Globus pallidus (tissue), 1 donor: ENCODE results near the gene PEMT.

Source experiments
- DNase-seq: peaks from one replicate; pipeline ENCODE4 v3.0.0-alpha.2; 2015; ENCODE audit warnings: low spot score

The PEMT gene

DNA sequence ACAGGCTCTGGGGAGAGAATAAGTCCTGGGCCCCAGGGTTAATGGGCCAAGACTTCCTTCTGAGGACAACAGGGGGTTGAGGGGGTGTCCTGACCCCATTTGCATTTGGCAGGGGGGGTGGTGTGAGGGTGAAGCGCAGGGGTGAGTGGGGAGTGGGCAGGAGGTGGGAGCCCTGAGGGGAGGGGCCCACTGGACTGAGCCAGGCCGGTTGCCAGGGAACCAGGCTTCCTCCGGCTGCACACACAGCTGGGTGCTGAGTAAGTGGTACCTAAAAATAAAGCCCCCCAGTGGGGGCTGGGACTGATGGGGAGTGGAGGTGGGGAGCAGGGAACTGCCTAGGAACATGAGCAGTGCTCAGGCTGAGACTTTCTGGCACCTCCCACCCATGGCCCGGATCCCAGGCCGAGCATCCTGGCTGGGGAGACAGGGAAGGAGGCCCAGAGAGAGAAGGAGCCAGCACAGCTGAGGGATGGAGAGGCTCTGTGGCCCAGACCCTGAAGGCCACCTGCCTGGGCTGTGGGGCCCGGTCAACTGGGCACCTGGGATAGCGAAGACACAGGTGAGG, 87.9 kb downstream of the PEMT start:
- DNase-seq = peak; percentile 43

DNA sequence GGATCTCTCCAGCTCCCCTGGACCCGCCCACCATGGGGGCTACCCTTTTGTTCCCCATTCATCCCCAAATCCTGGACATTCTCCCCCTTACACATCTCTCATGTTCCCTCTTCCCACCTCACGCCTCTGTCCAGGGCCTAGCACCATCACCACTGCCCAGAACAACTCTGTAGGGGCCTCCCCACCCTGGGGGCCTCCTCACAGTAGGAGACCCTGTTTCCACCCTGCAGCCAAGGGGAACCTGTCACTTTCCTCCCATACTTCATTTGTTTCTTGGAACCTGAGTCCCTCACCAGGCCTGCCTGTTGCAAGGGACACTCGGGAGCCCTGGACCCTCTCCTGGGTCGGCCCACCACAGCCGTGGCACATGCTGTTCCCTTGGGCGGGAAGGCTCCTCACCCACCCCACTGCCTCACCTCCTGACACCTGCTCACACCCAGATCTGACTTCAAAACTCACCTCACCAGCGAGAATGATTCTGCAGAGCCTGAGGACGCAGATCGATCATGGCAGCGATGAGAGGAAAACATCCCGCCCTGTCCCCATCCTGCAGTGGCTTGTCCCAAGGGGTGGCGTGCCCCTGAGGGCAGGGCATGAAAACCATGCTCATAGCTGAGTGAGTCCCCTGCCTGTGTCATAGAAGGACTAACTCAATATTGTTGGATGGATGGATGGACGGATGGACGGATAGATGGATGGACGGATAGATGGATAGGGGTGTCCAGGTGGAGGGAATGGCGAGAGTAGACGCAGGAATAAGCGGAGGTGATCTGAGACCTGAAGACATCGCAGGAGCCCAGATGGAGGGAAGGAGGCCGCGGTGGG, 88.6 kb downstream of the PEMT start:
- DNase-seq = no peak

DNA sequence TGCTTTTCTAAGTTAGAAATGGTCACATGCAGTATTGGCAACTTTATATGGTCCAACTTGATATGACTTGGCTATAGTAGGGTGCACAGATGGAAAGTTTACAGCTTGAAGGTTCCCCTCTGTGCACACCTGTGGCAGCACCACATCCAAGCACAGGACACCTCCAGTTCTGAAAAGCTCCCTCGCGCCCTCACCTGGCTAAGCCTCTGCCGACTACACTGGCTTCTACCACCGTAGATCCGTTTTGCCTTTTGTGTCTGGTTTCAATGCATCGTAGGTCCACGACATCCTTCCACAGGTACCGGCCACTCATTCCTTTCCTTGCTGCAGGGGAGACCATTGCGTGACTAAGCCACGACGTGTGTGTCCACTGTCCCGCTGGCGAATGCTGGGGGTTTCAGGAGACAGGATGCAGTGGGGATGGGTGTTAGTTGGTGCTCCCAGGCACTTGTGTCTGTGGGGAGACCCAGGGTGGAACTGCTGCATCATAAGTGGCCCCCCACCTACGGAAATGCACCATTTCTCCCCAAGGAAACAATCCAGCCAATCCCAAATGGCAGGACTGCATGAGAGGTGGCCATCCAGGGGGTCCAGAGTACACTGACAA, 90.4 kb downstream of the PEMT start:
- DNase-seq = no peak

DNA sequence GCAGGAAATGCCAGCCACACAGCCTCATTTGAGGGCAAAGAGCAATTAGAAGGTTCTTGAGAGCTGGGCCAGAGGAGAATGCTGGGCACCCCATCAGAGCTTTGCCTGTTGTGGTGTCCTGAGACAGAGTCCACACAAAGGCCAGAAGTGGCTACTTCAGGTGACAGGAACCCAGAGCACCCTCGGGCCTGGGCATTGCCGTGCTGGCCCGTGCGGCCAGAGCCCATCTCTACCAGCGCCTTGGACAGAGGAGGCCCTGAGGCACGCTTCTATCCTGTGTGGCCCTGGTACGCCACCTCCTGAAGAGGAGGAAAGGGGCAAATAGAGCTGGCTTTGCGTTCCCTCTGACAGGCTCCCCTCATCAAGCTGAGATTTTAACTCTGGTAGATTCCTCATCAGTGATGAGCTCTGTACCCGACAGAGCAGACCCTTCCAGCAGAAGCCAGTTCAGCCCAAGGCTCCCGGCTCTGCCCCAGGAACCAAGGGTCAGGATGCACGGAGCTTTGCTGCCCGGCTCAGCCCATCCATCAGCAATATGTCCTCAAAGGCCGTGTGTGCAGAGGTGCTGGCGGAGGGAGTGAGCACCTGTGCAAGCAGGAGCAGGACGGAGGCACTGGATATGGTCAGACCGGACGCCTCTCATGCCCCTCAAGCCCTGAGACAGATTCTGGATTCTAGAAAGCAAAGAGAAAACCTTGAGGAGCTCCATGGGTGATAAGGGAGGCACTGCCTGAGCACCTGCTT, 91.9 kb downstream of the PEMT start:
- DNase-seq = no peak

DNA sequence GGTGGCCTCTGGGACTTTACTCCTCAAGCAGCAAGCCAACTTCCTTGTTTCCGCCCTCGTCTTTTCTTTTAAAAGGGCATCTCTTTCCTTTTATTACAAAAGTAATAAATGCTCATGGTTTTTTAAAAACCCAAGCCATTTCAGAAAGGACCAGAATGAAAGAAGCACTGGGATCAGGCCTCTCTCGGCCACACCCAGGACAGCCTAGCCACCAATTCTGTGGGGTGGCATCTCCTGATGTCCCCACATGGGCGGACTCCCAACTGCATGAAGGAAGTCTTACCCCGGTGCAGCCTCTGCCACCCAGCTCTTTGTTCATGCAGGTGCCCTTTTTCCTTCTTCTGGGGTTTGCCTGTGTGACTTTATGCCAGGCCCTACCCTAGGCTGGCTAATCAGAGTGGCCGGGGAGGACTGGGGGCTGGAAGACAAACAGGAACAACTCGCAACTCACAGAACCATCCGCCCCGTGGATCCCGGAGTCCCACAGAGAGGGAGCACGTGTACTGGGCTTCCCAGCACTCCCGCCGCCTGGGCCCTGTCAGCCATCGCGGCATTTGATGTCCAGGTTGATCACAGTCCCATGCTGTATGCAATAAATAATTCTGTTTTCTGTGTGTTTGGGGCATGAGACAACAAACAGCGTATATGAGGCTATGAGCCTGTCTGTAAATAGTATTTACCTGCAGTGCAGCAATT, 92.8 kb downstream of the PEMT start:
- DNase-seq = no peak

GRCh38 chr17:17497845-17498520, 93.5 kb downstream of the PEMT start:
- no peak for DNase-seq

DNA sequence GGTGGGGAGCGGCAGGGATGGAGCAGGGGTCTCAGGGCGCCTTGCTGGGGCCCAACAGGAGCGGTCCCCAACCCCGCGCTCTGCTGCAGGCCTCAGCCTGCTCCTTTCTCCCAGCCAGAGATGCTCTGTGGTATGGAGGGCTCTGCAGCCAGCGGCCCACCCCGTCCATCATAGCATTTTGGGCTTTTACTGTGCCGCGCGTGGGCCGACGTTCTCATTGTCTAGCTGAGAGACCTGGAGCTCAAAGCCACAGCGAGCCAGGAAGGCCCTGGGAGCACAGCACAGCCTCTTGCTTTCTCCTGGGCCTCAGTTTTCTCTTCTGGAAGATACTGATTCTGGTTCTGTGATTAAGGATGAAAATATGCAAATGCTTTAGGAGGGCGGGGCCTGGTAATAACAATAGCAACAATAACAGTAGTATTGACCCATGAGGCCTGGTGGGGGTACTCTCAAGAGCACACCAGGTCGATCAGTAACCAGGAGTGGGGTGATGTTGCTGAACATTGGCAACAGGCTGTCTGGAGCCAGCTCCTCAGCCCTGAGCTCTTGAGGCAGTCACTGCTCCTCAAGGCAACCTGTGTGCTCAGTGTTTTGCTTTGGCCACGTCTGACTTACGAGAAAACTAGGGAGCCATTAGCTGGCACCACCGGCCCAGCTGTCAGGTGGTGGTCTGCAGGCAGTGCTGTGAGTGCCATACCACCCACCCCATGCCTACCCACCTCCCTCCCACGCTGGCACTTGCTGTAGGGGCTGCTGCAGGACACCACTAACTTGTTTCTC, 94.3 kb downstream of the PEMT start:
- no peak for DNase-seq

DNA sequence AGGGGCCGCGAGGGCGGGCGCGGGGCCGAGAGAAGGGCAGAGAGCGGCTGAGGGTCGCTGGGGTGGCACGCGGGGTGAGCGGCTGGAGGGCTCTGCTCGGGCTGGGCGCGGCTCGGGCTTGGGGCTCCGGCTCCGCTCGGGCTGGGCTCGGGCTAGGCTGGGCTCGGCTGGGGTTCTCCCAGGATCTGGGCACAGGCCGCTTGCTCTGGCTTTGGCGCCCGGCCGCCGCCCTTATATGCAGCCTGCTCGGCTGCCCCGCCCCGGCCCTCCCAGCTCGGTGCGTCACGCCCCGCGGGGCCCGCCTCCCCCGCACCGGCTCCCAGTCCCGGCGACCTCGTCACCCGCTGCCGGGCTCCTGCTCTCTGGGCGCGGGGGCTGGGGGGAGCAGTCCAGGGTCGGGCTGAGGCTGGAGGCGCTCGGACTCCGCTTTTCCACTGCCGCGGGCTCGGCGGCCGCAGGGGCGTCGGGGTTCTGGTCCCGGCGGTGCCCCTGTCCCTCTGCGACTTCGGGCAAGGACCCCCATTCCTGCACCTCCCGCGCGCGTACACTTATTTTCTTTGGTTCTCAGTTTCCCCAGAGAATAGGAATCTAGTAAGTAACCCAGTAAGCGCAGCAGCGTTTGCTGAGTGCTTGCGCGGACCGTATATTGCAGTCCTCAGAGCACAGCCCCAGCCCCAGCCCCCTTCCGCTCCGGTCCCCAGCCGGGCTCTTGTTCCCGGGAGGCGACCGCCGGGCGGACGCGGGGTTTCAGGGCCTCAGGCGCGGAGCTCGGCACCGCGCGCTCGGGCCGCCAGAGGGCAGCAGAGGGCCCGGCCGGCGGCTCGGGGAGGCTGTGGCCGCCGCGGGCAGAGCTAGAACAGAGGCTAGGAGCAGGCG, 95.1 kb downstream of the PEMT start, which contains the start of gene RASD1:
Gene RASD1 (minus strand): TSS at position 207 of the 876 bp plus-strand sequence. CDS start 214 bp downstream, outside the sequence.
- peak; percentile 86 for DNase-seq

DNA sequence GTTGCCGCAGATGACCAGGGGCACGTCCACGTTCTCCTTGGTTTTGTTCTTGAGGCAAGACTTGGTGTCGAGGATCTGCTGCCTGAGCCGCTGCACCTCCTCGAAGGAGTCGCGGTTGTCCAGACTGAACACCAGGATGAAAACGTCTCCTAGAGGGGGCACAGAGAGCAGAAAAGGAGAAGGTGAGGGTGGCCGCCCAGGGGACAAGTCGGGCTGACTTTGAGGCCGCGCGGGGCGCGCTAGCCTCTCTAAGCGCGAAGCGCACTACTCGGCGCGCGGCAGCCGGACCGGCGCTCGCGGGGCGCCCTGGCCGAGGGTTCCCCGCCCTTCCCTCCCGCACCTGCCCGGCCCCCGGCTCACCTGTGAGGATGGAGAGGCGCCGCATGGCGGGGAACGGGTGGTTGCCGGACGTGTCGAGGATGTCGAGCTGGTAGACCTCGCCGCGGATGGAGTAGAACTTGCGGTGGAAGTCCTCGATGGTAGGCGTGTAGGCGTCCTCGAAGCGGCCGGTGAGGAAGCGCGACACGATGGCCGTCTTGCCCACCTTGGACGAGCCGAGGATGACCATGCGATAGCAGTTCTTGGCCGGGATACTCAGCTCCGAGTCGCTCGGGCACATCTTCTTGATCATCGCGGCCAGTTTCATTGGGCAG, 95.8 kb downstream of the PEMT start:
- no peak for DNase-seq

DNA sequence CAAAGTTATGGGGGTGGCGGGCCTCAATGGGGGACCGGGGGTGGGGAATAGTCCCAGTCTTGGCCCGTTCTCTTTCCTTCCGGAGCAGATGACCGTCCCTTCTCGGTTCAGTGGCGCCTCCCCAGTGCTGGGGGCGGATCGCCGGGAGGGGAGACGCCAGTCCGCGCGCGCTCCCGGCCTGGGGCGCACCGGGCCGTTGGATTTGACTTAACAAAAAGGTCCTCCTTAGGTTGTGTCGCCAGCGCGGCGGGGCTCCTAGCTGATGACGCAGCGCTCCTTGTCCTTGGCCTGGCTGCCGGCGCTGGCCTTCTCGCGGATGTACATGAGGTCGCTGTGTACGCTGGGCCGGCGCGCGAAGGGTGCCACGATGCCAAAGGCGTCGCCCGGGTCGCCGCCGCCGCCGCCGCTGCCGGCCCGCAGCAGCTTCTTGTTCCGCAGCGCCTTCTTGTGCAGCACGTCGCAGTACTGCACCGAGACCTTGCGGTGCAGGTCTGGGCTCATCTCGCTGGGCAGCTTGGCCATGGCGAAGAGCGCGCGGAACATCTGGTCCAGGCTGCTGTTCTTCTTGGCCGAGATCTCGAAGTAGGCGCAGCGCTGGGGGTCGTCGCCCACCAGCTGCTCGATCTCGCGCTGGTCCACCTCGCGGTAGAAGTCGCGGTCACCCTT, 96.5 kb downstream of the PEMT start:
- peak; percentile 22 for DNase-seq

DNA sequence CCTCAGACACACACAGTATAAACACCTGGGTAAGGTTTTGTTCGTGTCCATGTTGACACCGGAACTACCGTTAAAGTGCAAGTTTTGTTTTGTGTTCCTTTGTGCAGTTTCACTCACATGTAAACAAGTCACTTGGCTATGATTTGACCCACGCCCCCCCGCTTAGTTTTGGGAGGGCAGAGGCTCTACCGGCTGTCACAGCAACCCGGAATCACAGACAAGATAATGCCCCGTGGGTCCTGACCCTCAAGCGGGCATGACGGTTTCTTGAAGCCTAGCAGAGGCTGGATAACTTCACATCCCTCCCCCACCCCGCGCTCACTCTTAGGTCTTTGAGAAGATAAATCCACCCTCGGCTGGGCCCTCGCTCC, 97.0 kb downstream of the PEMT start:
- peak; percentile 29 for DNase-seq

- peak; percentile 22 for DNase-seq
Observed at GRCh38 chr17:17493986-17494466, 97.5 kb downstream of the PEMT start.

GRCh38 chr17:17493249-17493985, 98.1 kb downstream of the PEMT start:
- DNase-seq = no peak

DNA sequence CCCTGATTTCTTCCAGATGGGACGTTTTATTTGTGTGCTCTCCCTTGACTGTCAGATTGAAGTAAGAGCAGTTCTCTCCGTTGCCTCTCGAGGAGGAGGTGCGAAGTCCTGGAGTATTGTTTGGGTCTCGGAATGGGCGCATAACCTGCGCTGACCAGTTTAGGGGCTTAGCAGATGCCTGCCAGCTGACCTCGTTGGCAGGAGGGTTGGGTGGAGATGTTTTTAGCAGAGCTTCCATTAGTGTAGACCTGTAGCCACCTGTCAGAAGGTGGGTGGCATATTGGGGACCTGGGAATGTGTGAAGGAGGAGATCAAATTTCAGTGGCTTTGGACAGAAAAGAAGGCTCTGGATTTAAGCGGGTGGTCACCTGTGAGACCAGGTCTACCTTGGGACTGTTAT, 98.9 kb downstream of the PEMT start:
- DNase-seq = no peak

GRCh38 chr17:17492085-17492484, 99.4 kb downstream of the PEMT start:
- DNase-seq = no peak

DNA sequence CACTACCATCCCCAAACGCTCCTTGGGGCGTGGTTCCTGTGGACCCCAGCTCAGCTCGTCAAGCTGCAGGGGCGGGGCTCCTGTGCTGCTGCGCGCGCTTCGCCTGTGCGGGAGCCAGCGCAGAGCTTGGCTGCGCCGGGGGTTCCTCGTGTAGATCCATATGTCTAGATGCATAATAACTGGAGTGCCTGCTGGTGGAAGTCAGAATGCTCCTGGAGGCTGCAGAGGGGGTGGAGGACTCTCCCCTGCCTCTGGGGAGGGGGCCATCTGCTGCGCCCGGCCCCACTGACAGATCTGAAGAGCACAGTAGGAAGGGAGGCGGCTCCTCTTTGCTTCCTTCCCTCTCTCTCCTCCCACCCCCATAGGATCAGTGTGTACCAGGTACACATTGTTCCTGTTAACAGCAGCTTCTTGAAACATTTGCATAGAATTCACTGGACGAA, 99.9 kb downstream of the PEMT start:
- no peak for DNase-seq

- no peak for DNase-seq
Observed at GRCh38 chr17:17491031-17491471, 100.5 kb downstream of the PEMT start.
